GM19467 (cell line): Measurements from ENCODE around the gene SNAP29.
A peak's percentile ranks its signal among the peaks of the same experiment; 100 is the strongest.
"Not testable (repeated sequence)": the region's sequence is repeated elsewhere in the genome, so short reads cannot be mapped to it uniquely, and the experiment has no call there.

Experiments
- ATAC-seq: cut with Tn5 transposase; IDR thresholded peaks from one replicate; pipeline ENCODE4 v1.9.1; 2021; ENCODE audit warnings: mild to moderate bottlenecking, moderate library complexity; ENCODE audit not compliant: unreplicated experiment

Gene SNAP29

GRCh38 chr22:20858615-20859416 is at the start of gene SNAP29, which contains the start of gene PI4KA:
SNAP29 (plus strand) TSS chr22:20859007; CDS start chr22:20859111, 104 bp downstream.
PI4KA (minus strand) TSS chr22:20858811; CDS start chr22:20858725, 86 bp downstream.
- ATAC-seq, result peak; percentile 91

DNA sequence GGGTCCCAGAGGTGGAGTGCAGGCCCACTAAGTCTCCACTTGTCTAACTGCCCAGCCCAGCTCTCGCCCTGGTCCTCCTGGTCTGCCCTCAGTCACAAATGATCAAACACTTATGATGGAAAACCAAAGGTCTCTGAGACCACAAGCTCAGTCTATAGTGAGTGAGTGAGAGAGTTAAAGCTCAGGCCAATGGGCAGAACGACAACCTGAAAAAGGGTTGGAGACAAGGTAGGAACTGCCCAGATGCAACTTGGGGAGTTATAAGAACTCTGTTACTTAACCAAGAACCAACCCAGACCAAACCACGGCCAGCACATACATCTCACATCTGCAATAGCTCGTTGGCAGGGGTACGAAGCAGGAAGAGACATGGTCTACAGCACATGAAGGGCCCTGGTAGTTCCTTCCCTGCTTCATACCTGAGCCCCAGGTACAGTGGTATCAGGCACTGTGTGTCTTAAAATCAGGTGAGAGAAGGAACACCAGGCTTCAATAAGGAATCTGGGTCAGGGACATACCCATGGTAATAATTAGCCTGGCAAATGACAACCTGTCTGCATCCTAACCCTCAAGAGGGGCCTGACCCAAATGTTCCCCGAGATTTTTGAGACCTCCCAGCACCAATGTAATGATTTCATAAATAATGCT is 49.1 kb upstream of the SNAP29 start:
- no peak for ATAC-seq

DNA sequence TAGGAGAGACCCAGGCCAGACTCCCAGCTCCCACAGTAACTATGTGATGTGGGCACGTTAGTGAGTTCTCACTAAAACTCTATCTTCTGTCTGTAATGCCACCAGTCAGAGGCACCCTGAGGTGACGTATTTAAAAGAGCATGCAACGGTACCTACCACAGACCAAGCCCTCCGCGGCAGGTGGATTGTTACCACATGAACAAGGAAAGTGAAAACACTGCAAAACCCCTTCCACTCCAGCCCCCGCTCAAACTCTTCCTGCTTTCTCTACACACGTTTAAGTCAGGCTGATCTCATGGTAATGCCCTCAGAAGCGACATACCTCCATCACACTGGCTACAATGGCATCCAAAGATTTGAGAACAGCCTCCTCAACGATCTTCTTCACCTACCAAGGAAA is 48.2 kb upstream of the SNAP29 start:
- ATAC-seq, result no peak

DNA sequence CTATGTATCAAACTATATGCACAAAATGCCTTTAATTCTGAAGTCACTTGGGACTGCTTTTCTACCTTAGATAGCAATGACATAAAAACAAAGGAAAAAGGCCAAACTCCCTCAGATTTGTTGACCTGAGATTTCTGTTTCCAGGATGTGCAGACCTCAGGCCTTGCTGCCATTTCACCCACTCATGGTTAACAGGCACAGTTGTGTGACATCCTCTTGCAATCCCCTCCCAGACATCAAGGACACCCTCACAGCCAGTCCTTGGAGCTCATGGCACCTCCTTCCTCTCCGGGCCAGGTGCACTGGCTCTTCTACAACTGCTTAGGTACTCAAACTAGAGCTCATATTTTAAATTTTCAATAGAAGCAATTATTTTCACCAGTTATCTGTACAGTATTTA is 47.6 kb upstream of the SNAP29 start:
- ATAC-seq, result no peak

DNA sequence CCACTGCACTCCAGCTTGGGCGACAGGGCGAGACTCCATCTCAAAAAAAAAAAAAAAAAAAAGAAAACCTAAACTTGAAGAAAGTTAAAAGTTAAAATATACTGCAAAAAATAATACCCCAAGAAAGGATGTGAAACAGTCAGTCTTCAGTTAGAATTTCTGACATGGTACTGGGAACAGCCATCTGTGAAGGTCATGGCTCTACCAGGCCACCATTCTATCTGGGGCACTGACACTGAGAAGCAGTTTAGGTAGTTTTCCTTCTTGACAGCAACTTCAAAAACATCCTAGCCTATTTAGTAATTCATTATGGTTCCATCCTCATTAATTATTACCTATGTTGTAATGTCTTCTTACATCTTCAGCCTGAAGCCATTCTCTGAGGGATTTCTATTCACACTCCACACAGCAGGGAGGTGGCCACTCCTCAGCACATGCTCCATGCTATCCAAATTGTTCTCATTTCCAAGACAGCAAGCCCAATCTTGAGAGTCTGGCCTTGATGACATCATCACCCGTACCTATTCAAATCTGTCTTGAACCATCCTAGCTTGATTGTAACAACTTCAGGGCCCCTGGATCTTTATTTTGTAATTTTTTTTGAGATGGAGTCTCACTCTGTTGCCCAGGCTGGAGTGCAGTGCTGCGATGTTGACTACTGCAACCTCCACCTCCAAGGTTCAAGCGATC is 46.7 kb upstream of the SNAP29 start:
- no peak for ATAC-seq

DNA sequence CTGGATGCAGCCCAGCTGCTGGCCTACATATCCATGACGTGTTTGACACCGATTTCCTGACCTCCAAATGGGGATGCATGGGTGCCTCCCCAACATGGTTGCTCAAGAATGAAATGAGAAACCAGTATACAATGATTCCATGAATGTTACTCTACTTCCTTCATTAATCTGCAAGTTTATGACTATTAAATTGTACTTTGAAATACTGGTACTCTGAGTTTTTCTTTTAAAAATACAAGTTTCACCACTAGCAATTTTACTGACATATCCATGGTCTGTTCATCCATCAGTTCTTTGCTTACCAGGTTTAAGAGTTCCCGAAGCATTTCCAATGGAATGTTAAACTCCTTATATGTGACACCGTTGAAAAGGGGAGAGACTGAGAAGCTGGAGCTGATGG is 45.8 kb upstream of the SNAP29 start:
- ATAC-seq, result no peak

GRCh38 chr22:20814221-20814808 is 44.5 kb upstream of the SNAP29 start:
- no peak for ATAC-seq

DNA sequence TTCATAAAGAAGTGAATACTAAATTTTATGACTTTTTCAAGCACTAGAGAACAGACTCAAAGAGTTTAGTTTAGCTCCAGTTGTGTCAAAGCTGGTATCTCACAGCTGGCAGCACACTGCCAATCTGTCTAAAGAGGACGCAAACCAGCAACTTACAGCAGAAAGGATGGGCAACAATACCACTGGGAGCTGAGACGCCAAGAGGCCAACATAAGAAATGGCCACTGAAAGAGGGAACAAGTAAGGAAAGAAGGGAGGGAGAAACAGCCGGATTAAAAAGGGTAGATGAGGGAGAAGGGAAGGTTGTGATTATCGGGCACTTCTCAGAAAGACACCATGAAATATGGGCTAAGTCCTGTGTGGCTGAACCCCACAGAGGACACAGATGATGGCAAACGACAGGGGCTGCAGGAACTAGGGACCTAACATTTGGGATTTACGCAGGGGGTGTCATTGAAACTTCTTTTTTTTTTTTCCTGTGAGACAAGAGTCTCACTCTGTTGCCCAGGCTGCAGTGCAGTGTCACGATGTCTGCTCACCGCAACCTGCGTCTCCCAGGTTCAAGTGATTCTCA is 43.2 kb upstream of the SNAP29 start:
- no peak for ATAC-seq

DNA sequence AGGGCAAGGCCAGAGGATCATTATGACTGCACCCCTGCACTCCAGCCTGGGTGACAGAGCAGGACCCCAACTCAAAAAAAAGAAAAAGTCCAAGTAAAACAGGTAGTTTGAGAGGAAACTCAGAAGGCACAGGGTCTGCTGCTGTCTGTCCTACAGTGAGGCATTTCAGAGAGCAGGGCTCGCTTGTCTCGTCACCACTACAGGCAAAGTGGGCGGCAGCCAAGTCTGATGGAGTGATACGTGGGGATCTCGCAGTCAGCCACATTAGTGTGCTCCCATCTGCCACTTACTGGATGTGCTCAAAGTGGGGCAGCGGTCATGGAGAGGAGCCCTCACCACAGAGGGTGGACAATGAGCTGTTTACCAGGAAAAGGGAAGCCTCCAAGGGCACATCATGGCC is 42.2 kb upstream of the SNAP29 start:
- ATAC-seq, result no peak

GRCh38 chr22:20818471-20818870 is 40.3 kb upstream of the SNAP29 start:
- ATAC-seq, result no peak

DNA sequence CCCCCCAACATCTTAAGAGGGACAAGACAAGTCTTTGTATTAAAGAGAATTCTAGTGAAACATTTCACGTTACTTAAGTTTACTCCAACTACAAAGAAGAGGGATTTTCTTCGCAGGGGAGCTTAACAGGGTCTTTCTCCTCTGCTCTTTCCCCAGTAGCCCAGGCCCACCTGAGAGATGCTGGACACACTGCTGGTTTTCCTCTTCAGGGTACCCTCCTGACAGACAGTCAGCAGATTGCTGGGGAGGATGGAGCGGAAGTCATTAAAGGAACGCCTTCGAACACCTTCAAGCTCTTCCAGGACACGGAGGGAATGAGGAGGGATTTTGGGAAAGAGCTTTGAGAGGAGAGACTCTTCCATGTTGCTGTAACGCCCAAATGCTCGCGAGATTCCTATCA is 39.3 kb upstream of the SNAP29 start:
- ATAC-seq, result no peak

- not testable (repeated sequence) for ATAC-seq
These were observed 37.0 kb upstream of the SNAP29 start for GRCh38 chr22:20821717-20822239.

DNA sequence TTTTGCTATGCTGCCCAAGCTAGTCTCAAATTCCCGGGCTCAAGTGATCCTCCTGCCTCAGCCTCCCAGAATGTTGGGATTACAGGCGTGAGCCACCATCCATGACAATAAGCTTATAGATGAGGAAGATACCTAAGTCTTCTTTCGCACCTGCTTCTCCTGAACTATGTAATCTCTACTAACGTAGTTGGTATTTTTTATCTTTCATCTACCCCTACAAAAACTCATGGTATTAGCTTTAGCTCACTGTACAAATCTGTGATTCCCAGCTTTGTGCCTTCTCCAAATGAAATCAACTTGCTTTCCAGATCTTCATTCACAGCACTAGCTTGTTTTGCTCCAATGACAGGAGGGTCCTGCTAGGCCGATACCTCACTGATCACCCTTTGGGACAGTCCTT is 36.6 kb upstream of the SNAP29 start:
- ATAC-seq, result no peak

DNA sequence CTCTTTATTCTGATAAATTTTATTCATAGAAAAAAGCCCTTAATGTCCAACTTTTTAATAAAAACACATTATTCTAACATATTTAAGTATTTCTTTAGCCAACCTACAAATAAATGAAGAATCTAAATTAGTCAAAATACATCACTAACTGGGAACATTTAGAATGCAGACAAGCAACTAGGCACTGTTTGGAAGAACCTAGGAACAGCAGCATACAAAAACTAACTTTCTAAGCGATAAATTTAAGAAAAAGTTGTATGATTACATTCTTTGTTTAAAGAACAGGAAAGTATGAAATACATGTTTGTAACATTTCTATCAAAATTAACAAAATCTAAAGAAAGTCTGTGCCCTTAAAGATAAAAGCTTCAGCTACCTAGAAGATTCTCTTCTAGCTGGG is 35.5 kb upstream of the SNAP29 start:
- ATAC-seq, result no peak

- not testable (repeated sequence) for ATAC-seq
These were observed 33.6 kb upstream of the SNAP29 start for GRCh38 chr22:20825216-20825615.

DNA sequence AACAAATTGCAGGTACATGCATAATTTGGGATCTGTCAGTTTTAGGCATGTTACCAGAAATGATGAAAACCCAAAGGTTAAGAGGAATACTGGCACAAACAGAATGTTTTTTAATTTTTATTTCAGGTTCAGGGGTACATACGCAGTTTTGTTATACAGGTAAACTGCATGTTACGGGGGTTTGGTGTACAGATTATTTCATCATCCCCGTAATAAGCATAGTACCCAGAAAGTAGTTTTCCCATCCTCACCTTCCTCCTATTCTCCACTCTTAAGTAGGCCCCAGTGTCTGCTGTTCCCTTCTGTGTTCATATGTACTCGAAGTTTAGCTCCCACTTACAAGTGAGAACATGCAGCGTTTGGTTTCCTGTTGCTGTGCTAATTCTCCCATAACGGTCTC is 33.2 kb upstream of the SNAP29 start:
- no peak for ATAC-seq

GRCh38 chr22:20826373-20827152 is 32.2 kb upstream of the SNAP29 start:
- not testable (repeated sequence) for ATAC-seq

DNA sequence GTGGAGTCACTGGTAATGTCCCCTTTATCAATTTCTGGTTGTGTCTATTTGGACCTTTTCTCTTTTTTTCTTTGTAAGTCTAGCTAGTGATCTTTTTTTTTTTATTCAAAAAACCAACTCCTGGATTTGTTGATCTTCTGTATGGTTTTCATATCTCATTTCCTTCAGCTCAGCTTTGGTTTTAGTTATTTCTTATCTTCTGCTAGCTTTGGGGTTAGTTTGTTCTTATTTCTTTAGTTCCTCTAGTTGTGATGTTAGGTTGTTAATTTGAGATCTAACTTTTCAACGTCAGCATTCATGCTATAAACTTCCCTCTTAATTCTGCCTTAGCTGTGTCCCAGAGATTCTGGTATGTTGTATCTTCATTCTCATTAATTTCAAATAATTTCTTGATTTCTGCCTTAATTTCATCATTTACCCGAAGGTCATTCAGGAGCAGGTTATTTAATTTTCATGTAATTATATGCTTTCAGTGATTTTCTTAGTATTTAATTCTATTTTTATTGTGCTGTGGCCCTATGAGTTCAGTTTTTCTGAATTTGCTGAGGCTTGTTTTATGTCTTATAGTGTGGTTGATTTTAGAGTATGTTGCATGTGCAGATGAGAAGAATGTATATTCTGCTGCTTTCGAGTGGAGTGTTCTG is 29.2 kb upstream of the SNAP29 start:
- no peak for ATAC-seq

GRCh38 chr22:20833225-20833665 is 25.6 kb upstream of the SNAP29 start:
- no peak for ATAC-seq
